ENCODE results near the gene MEGF11. TPM values are rescaled to one million over a fixed set of nuclear protein-coding genes. Genes with fewer than 3 reads are reported as not detected.

MEGF11 gene
- total RNA-seq, 1 experiment from 2014 or later, result 1.2 TPM

DNA sequence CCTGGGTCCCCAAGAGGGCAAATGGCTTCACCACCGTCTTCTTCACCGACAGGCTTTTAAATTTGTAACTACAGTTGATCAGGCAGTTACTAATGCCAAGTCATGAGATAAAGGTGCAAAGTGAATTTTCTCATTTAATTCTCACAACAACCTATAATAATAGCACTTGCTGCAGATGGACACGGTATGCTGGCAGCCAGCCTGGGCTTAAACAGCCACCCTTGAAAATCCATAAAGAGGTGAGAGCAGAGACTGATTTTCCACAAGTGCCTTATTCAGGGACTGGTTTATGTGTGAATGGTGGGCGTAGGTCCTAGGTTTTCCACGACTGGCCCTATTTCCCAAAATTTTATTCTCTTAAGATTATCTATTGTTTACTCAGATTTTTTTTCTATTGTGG lies 266.4 kb downstream of the MEGF11 start:
- H3K27me3 Mint-ChIP-seq (ENCODE audit: low read depth), result peaks cover 19% of the 10 kb centered on the region
- Histone ChIP-seq H3K27me3 (ENCODE audit: insufficient read depth, low read length) (no peaks in the 10 kb centered on the region), H2BK15ac (ENCODE audit: low read depth, low read length) (no peak overlapping the region), H3K9me3 (ENCODE audit: control insufficient read depth, low read depth, low read length) (no peaks in the 10 kb centered on the region), H2AK5ac (ENCODE audit: insufficient read length, low read length) (no peak overlapping the region), H2BK5ac (ENCODE audit: insufficient read length, low read length) (no peak overlapping the region), H3K23ac (ENCODE audit: insufficient read length, low read depth, low read length) (no peak overlapping the region), H3K23me2 (ENCODE audit: insufficient read length, low read depth, low read length, poor library complexity, severe bottlenecking) (peaks cover 2% of the 10 kb centered on the region), H4K8ac (replicated peaks; ENCODE audit: insufficient read length, low read depth, low read length) (no peak overlapping the region), H3K4me2 (ENCODE audit: insufficient read depth, insufficient read length, low read length) (no peak overlapping the region), H3K18ac (ENCODE audit: insufficient read length, low read depth, low read length) (no peak overlapping the region), H3K9ac (ENCODE audit: extremely low read depth, insufficient read length, low read length) (no peak overlapping the region), H3K56ac (ENCODE audit: insufficient read length, low read depth, low read length) (no peak overlapping the region), H3T11ph (ENCODE audit: low read length) (no peak overlapping the region), H3K4me1 (ENCODE audit: insufficient read depth, low read length) (no peaks in the 10 kb centered on the region; the same call in 1 of the 2 replicates), H3K14ac (ENCODE audit: insufficient read depth, low read length) (no peak overlapping the region), H4K20me1 (ENCODE audit: control insufficient read depth, insufficient read depth, insufficient read length) (no peaks in the 10 kb centered on the region), H4K91ac (ENCODE audit: insufficient read length, low read depth, low read length) (no peak overlapping the region), H4K5ac (ENCODE audit: insufficient read length, low read depth, low read length) (no peak overlapping the region), H2BK12ac (ENCODE audit: insufficient read length, low read depth, low read length) (no peak overlapping the region), H2AFZ (ENCODE audit: low read length) (no peak overlapping the region), H3K79me1 (ENCODE audit: insufficient read depth, low read depth, low read length, poor library complexity, severe bottlenecking) (no peaks in the 10 kb centered on the region), H3K4ac (ENCODE audit: low read depth, low read length) (no peak overlapping the region), H3K27ac (ENCODE audit: insufficient read length, low read depth, low read length) (no peak overlapping the region), H3K79me2 (ENCODE audit: insufficient read depth, low read length) (no peaks in the 10 kb centered on the region), H2BK20ac (ENCODE audit: low read depth, low read length, poor library complexity, severe bottlenecking) (no peak overlapping the region), H2BK120ac (ENCODE audit: low read depth, low read length, poor library complexity, severe bottlenecking) (no peak overlapping the region)
- H3K9me3 Mint-ChIP-seq, result no peaks in the 10 kb centered on the region
- no peaks in the 10 kb centered on the region for H3K36me3 Mint-ChIP-seq (ENCODE audit: insufficient read depth in 1 of 3, low read depth in 3 of 3)
- H3K27ac Mint-ChIP-seq, result no peak overlapping the region
- DNase-seq, result no peak
- WGBS (ENCODE audit: extremely low coverage, insufficient read length, low lambda C conversion rate), result no CpG with 5 or more reads among the region's 5 CpGs
- peaks cover 25% of the 10 kb centered on the region in 2 experiments for H3K4me1 Mint-ChIP-seq
- no peak overlapping the region for H3K4me3 Mint-ChIP-seq
- TF ChIP-seq, protein P1, sequence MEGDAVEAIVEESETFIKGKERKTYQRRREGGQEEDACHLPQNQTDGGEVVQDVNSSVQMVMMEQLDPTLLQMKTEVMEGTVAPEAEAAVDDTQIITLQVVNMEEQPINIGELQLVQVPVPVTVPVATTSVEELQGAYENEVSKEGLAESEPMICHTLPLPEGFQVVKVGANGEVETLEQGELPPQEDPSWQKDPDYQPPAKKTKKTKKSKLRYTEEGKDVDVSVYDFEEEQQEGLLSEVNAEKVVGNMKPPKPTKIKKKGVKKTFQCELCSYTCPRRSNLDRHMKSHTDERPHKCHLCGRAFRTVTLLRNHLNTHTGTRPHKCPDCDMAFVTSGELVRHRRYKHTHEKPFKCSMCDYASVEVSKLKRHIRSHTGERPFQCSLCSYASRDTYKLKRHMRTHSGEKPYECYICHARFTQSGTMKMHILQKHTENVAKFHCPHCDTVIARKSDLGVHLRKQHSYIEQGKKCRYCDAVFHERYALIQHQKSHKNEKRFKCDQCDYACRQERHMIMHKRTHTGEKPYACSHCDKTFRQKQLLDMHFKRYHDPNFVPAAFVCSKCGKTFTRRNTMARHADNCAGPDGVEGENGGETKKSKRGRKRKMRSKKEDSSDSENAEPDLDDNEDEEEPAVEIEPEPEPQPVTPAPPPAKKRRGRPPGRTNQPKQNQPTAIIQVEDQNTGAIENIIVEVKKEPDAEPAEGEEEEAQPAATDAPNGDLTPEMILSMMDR (conservative IDR thresholded peaks at IDR 0.05), result no peak
